Measurements from ENCODE around the gene UNC119B.
"Not testable (repeated sequence)": the region's sequence is repeated elsewhere in the genome, so short reads cannot be mapped to it uniquely, and the experiment has no call there.

Gene UNC119B

GRCh38 chr12:120668868-120669840 is 41.1 kb upstream of the UNC119B start:
- no peak for DNase-seq (ENCODE audit: low read depth)
- H3K4me3 ChIP-seq (ENCODE audit: control insufficient read depth, low read depth, low read length), result no peak overlapping the region
- TF ChIP-seq CTCF (IDR thresholded peaks at IDR 0.05; ENCODE audit: control insufficient read depth, insufficient read depth, low read depth, low read length, missing control alignments), result no peak

GRCh38 chr12:120670237-120670636 is 40.0 kb upstream of the UNC119B start:
- not testable (repeated sequence) for H3K4me3 ChIP-seq (ENCODE audit: control insufficient read depth, low read depth, low read length); DNase-seq (ENCODE audit: low read depth)

- TF ChIP-seq CTCF (IDR thresholded peaks at IDR 0.05; ENCODE audit: control insufficient read depth, insufficient read depth, low read depth, low read length, missing control alignments), result no peak
- no peak overlapping the region for H3K4me3 ChIP-seq (ENCODE audit: control insufficient read depth, low read depth, low read length)
- DNase-seq (ENCODE audit: low read depth), result no peak
These were observed 39.6 kb upstream of the UNC119B start for GRCh38 chr12:120670667-120671066.

GRCh38 chr12:120674097-120674636 is 36.1 kb upstream of the UNC119B start:
- no peak overlapping the region for H3K4me3 ChIP-seq (ENCODE audit: control insufficient read depth, low read depth, low read length)
- no peak for DNase-seq (ENCODE audit: low read depth)
- no peak for TF ChIP-seq CTCF (IDR thresholded peaks at IDR 0.05; ENCODE audit: control insufficient read depth, insufficient read depth, low read depth, low read length, missing control alignments)

- no peak for DNase-seq (ENCODE audit: low read depth)
- no peak for TF ChIP-seq CTCF (IDR thresholded peaks at IDR 0.05; ENCODE audit: control insufficient read depth, insufficient read depth, low read depth, low read length, missing control alignments)
- H3K4me3 ChIP-seq (ENCODE audit: control insufficient read depth, low read depth, low read length), result no peak overlapping the region
These were observed 32.3 kb upstream of the UNC119B start for GRCh38 chr12:120677765-120678473.

- DNase-seq (ENCODE audit: low read depth), result no peak
- no peak for TF ChIP-seq CTCF (IDR thresholded peaks at IDR 0.05; ENCODE audit: control insufficient read depth, insufficient read depth, low read depth, low read length, missing control alignments)
- H3K4me3 ChIP-seq (ENCODE audit: control insufficient read depth, low read depth, low read length), result no peak overlapping the region
These were observed 31.7 kb upstream of the UNC119B start for GRCh38 chr12:120678572-120678971.

All from AG09309 (cell line).